Measurements from ENCODE around the gene B3GALT5. TPM values are rescaled to one million over a fixed set of nuclear protein-coding genes. Genes with fewer than 3 reads are reported as not detected.

The B3GALT5 gene
- total RNA-seq, 1 experiment from 2014 or later = 1.5 TPM

- H2AFZ ChIP-seq (ENCODE audit: low read length) = 0 out of 2 replicates have a peak overlapping the region, but pooled peaks have one; percentile 15
- H3K9me2 ChIP-seq (replicated peaks; ENCODE audit: low read length) = no peaks in the 10 kb centered on the region
- ATAC-seq = peak; percentile 83
- peak overlapping the region; percentile 73 for H3K4me2 ChIP-seq (ENCODE audit: low read length)
- peak overlapping the region; percentile 76 for H3K9ac ChIP-seq (ENCODE audit: low read length)
- H3K4me3 ChIP-seq (ENCODE audit: low read length) = peak overlapping the region; percentile 48
- intact Hi-C loops (cut with micrococcal nuclease) = loop anchor here (1.0 to 10.0 kb wide), 4 partner anchors 17 to 439 kb away; a partner anchor contains a TSS
- no TSS peak for BruUV-seq (replicated peaks)
- H3K9me3 ChIP-seq (ENCODE audit: low read length) = no peaks in the 10 kb centered on the region
- H3K79me2 ChIP-seq (ENCODE audit: low read length) = no peaks in the 10 kb centered on the region
- peak; percentile 95 for DNase-seq
- H4K20me1 ChIP-seq (ENCODE audit: low read length) = no peaks in the 10 kb centered on the region
- ChIA-PET CTCF (interaction anchor here (0.6 to 0.9 kb wide), 2 partner anchors 72 to 79 kb away, joined by 3 to 6 read pairs; no protein-coding TSS in a partner anchor), POLR2A (ENCODE audit: unreplicated experiment) (interaction anchor here (0.6 kb wide), 2 partner anchors 187 to 1147 kb away, joined by 5 to 7 read pairs; no protein-coding TSS in a partner anchor)
- TF ChIP-seq EZH2phosphoT487 (IDR thresholded peaks at IDR 0.05; ENCODE audit: borderline replicate concordance, low read length) (no peak), CTCF (conservative IDR thresholded peaks at IDR 0.05; ENCODE audit: low read depth, low read length) (no peak), EZH2 (IDR thresholded peaks at IDR 0.05; ENCODE audit: low read length, unreplicated experiment) (no peak)
- H3F3A ChIP-seq (ENCODE audit: low read length, unreplicated experiment) = peaks cover 9% of the 10 kb centered on the region
- peak overlapping the region; percentile 95 for H3K27ac ChIP-seq (ENCODE audit: low read length)
- peaks cover 72% of the 10 kb centered on the region for H3K4me1 ChIP-seq (ENCODE audit: insufficient read depth, low read length)
- no peaks in the 10 kb centered on the region for H3K36me3 ChIP-seq (ENCODE audit: low read depth, low read length)
- no peaks in the 10 kb centered on the region for H3K27me3 ChIP-seq (ENCODE audit: low read length)
Observed at GRCh38 chr21:39633770-39634181, 21.0 kb downstream of the B3GALT5 start.

GRCh38 chr21:39634507-39634906 lies 21.8 kb downstream of the B3GALT5 start:
- H3K4me3 ChIP-seq (ENCODE audit: low read length) = no peak overlapping the region
- peaks cover 9% of the 10 kb centered on the region for H3F3A ChIP-seq (ENCODE audit: low read length, unreplicated experiment)
- no peaks in the 10 kb centered on the region for H3K79me2 ChIP-seq (ENCODE audit: low read length)
- H3K9me3 ChIP-seq (ENCODE audit: low read length) = no peaks in the 10 kb centered on the region
- peak overlapping the region; percentile 48 for H3K9ac ChIP-seq (ENCODE audit: low read length)
- no peak for TF ChIP-seq EZH2 (IDR thresholded peaks at IDR 0.05; ENCODE audit: low read length, unreplicated experiment)
- no peak for TF ChIP-seq CTCF (conservative IDR thresholded peaks at IDR 0.05; ENCODE audit: low read depth, low read length)
- TF ChIP-seq EZH2phosphoT487 (IDR thresholded peaks at IDR 0.05; ENCODE audit: borderline replicate concordance, low read length) = no peak
- ATAC-seq = no peak
- H3K4me2 ChIP-seq (ENCODE audit: low read length) = peak overlapping the region; percentile 48
- peak overlapping the region; percentile 95 for H3K27ac ChIP-seq (ENCODE audit: low read length)
- DNase-seq = no peak
- no peaks in the 10 kb centered on the region for H3K27me3 ChIP-seq (ENCODE audit: low read length)
- peaks cover 72% of the 10 kb centered on the region for H3K4me1 ChIP-seq (ENCODE audit: insufficient read depth, low read length)
- H3K9me2 ChIP-seq (replicated peaks; ENCODE audit: low read length) = no peaks in the 10 kb centered on the region
- intact Hi-C loops (cut with micrococcal nuclease) = loop anchor here (1.0 to 10.0 kb wide), 3 partner anchors 18 to 440 kb away; a partner anchor contains a TSS
- no peaks in the 10 kb centered on the region for H3K36me3 ChIP-seq (ENCODE audit: low read depth, low read length)
- CTCF ChIA-PET = no interaction called here
- POLR2A ChIA-PET (ENCODE audit: unreplicated experiment) = no interaction called here
- H4K20me1 ChIP-seq (ENCODE audit: low read length) = no peaks in the 10 kb centered on the region
- BruUV-seq (replicated peaks) = no TSS peak
- H2AFZ ChIP-seq (ENCODE audit: low read length) = 0 out of 2 replicates have a peak overlapping the region, but pooled peaks have one; percentile 15

GRCh38 chr21:39637197-39637970 lies 24.6 kb downstream of the B3GALT5 start:
- intact Hi-C loops (cut with micrococcal nuclease) = loop anchor here (10.0 kb wide), 2 partner anchors 253 to 443 kb away; a partner anchor contains a TSS
- no peak overlapping the region for H2AFZ ChIP-seq (ENCODE audit: low read length)
- H3K4me3 ChIP-seq (ENCODE audit: low read length) = no peak overlapping the region
- no peak overlapping the region for H3K27ac ChIP-seq (ENCODE audit: low read length)
- no TSS peak for BruUV-seq (replicated peaks)
- TF ChIP-seq EZH2phosphoT487 (IDR thresholded peaks at IDR 0.05; ENCODE audit: borderline replicate concordance, low read length) = no peak
- TF ChIP-seq EZH2 (IDR thresholded peaks at IDR 0.05; ENCODE audit: low read length, unreplicated experiment) = no peak
- no peak for TF ChIP-seq CTCF (conservative IDR thresholded peaks at IDR 0.05; ENCODE audit: low read depth, low read length)
- no peak overlapping the region for H3K9ac ChIP-seq (ENCODE audit: low read length)
- CTCF ChIA-PET = no interaction called here
- no peaks in the 10 kb centered on the region for H3K79me2 ChIP-seq (ENCODE audit: low read length)
- no peak overlapping the region for H3K4me2 ChIP-seq (ENCODE audit: low read length)
- no peaks in the 10 kb centered on the region for H4K20me1 ChIP-seq (ENCODE audit: low read length)
- H3K36me3 ChIP-seq (ENCODE audit: low read depth, low read length) = no peaks in the 10 kb centered on the region
- POLR2A ChIA-PET (ENCODE audit: unreplicated experiment) = no interaction called here
- DNase-seq (no peak), ATAC-seq (no peak)
- peaks cover 9% of the 10 kb centered on the region for H3F3A ChIP-seq (ENCODE audit: low read length, unreplicated experiment)
- no peaks in the 10 kb centered on the region for H3K27me3 ChIP-seq (ENCODE audit: low read length)
- no peaks in the 10 kb centered on the region for H3K9me3 ChIP-seq (ENCODE audit: low read length)
- peaks cover 43% of the 10 kb centered on the region for H3K4me1 ChIP-seq (ENCODE audit: insufficient read depth, low read length)
- H3K9me2 ChIP-seq (replicated peaks; ENCODE audit: low read length) = no peaks in the 10 kb centered on the region

All from PC-3 (cell line).